PC-3 (cell line): ENCODE results near the gene RASL11B. TPM values are rescaled to one million over a fixed set of nuclear protein-coding genes. Genes with fewer than 3 reads are reported as not detected.

Experiments
- ATAC-seq: fragments of 200-7000 bp; cut with Tn5 transposase; 2 replicates; pipeline ENCODE4 v1.9.1; 2020; ENCODE audit warnings: mild to moderate bottlenecking, moderate library complexity
- BruUV-seq: library from RNA; stranded (reverse); fragments of 400-500 nt; replicated peaks from 2 replicates; lab custom pipeline; 2021; lab: Mats Ljungman, UMichigan
- CTCF ChIA-PET: fragments of 300-600 bp; sonication (Branson Sonifier 250); formaldehyde crosslinking; loops from one replicate; lab custom pipeline; 2022; ENCODE audit warnings: antibody characterized with exemption; lab: Charles Lee
- POLR2A ChIA-PET: fragments of 300-600 bp; sonication (Branson Sonifier 250); formaldehyde crosslinking; loops from one replicate; lab custom pipeline; 2022; ENCODE audit warnings: antibody characterized with exemption; ENCODE audit not compliant: unreplicated experiment; lab: Charles Lee
- DNase-seq: peaks from one replicate; pipeline ENCODE4 v3.0.0-alpha.2; 2015
- H2AFZ ChIP-seq: fragments of 300-600 bp; sonication (generic); 2 replicates; pipeline ENCODE4 v1.6.0; 2016; ENCODE audit warnings: antibody characterized with exemption, low read length
- H3F3A ChIP-seq: fragments of 300-600 bp; sonication (generic); one replicate; pipeline ENCODE4 v1.6.0; 2017; ENCODE audit warnings: antibody characterized with exemption, low read length, control low read depth, mild to moderate bottlenecking; ENCODE audit not compliant: unreplicated experiment
- H3K27ac ChIP-seq: fragments of 300-600 bp; sonication (generic); 2 replicates; pipeline ENCODE4 v1.5.1; 2016; ENCODE audit warnings: mild to moderate bottlenecking, low read length
- H3K27me3 ChIP-seq: fragments of 300-600 bp; sonication (generic); 2 replicates; pipeline ENCODE4 v1.6.1; 2016; ENCODE audit warnings: low read length, mixed read lengths
- H3K36me3 ChIP-seq: fragments of 300-600 bp; sonication (generic); 2 replicates; pipeline ENCODE4 v1.6.1; 2016; ENCODE audit warnings: low read depth, mixed run types, low read length, mixed read lengths
- H3K4me1 ChIP-seq: fragments of 300-600 bp; sonication (generic); 2 replicates; pipeline ENCODE4 v1.5.1; 2016; ENCODE audit warnings: low read length; ENCODE audit not compliant: insufficient read depth
- H3K4me2 ChIP-seq: fragments of 300-600 bp; sonication (generic); 2 replicates; pipeline ENCODE4 v1.6.0; 2016; ENCODE audit warnings: low read length
- H3K4me3 ChIP-seq: fragments of 300-600 bp; sonication (generic); 2 replicates; pipeline ENCODE4 v1.5.1; 2016; ENCODE audit warnings: mild to moderate bottlenecking, low read length, mixed read lengths
- H3K79me2 ChIP-seq: fragments of 300-600 bp; sonication (generic); 2 replicates; pipeline ENCODE4 v1.6.1; 2017; ENCODE audit warnings: low read length, mixed read lengths
- H3K9ac ChIP-seq: fragments of 300-600 bp; sonication (generic); 2 replicates; pipeline ENCODE4 v1.6.0; 2016; ENCODE audit warnings: mild to moderate bottlenecking, low read length
- H3K9me2 ChIP-seq: fragments of 300-600 bp; sonication (generic); replicated peaks from 2 replicates; pipeline ENCODE4 v1.6.1; 2016; ENCODE audit warnings: mixed run types, low read length, mixed read lengths
- H3K9me3 ChIP-seq: fragments of 300-600 bp; sonication (generic); 2 replicates; pipeline ENCODE4 v1.6.1; 2016; ENCODE audit warnings: low read length, mixed read lengths
- H4K20me1 ChIP-seq: fragments of 300-600 bp; sonication (generic); 2 replicates; pipeline ENCODE4 v1.6.1; 2016; ENCODE audit warnings: low read length, mixed read lengths
- EZH2 ChIP-seq: fragments of 300-600 bp; sonication (generic); IDR thresholded peaks from one replicate; pipeline ENCODE4 v1.6.1; 2017; ENCODE audit warnings: antibody characterized with exemption, mild to moderate bottlenecking, low read length; ENCODE audit not compliant: unreplicated experiment
- EZH2phosphoT487 ChIP-seq: fragments of 300-600 bp; sonication (generic); IDR thresholded peaks from 2 replicates; pipeline ENCODE4 v1.6.1; 2018; ENCODE audit warnings: mild to moderate bottlenecking, antibody characterized with exemption, low read length, borderline replicate concordance
- intact Hi-C: fragments of 100-400 bp; cut with micrococcal nuclease; formaldehyde crosslinking; loops from 2 replicates; pipeline ENCODE4 v1.9.0; 2023
- total RNA-seq: library from RNA; depleted of rRNA; stranded (reverse); fragments of >200 nt; gene quantifications from 2 replicates; pipeline ENCODE4 v1.2.3, GENCODE V29; 2014
- TF ChIP-seq, protein P1 (sequence below): fragments of 300-600 bp; sonication (generic); conservative IDR thresholded peaks from 2 replicates; pipeline ENCODE4 v1.5.1; 2017; ENCODE audit warnings: antibody characterized with exemption, low read depth, mild to moderate bottlenecking, low read length

The RASL11B gene
- total RNA-seq, 1 experiment from 2014 or later: 0.07 TPM

DNA sequence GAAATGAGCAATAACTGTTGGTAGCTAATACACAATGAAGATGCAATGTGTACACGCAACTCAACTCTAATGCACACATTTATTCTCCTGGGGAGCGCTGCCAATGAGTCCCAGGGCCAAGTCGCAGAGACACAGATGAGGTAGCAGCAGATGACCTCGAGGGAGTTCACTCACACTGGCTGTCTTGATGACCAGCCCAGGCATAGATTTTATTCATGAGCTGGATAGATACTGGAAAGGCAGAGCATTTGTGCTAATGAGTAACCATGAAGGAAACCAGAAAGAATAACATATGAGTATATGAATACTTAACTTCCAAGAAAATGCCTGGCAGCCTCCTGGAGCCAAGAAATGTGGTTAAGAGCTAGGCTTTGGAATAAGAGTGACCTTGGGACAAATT lies 42.3 kb downstream of the RASL11B start:
- Histone ChIP-seq H3K9ac (no peak overlapping the region), H3K36me3 (no peaks in the 10 kb centered on the region), H3K79me2 (no peaks in the 10 kb centered on the region), H4K20me1 (no peaks in the 10 kb centered on the region), H3K9me2 (no peaks in the 10 kb centered on the region), H3K4me2 (no peak overlapping the region), H3K27ac (no peak overlapping the region), H3K27me3 (no peaks in the 10 kb centered on the region), H3K4me1 (no peaks in the 10 kb centered on the region), H2AFZ (no peak overlapping the region), H3K9me3 (no peaks in the 10 kb centered on the region), H3F3A (no peaks in the 10 kb centered on the region), H3K4me3 (no peak overlapping the region)
- no TSS peak for BruUV-seq
- ChIA-PET CTCF (no interaction called here), POLR2A (no interaction called here)
- no peak for DNase-seq
- no peak for ATAC-seq
- intact Hi-C loops: no loop called here
- TF ChIP-seq EZH2: no peak
- TF ChIP-seq, protein P1, sequence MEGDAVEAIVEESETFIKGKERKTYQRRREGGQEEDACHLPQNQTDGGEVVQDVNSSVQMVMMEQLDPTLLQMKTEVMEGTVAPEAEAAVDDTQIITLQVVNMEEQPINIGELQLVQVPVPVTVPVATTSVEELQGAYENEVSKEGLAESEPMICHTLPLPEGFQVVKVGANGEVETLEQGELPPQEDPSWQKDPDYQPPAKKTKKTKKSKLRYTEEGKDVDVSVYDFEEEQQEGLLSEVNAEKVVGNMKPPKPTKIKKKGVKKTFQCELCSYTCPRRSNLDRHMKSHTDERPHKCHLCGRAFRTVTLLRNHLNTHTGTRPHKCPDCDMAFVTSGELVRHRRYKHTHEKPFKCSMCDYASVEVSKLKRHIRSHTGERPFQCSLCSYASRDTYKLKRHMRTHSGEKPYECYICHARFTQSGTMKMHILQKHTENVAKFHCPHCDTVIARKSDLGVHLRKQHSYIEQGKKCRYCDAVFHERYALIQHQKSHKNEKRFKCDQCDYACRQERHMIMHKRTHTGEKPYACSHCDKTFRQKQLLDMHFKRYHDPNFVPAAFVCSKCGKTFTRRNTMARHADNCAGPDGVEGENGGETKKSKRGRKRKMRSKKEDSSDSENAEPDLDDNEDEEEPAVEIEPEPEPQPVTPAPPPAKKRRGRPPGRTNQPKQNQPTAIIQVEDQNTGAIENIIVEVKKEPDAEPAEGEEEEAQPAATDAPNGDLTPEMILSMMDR: no peak
- no peak for TF ChIP-seq EZH2phosphoT487

DNA sequence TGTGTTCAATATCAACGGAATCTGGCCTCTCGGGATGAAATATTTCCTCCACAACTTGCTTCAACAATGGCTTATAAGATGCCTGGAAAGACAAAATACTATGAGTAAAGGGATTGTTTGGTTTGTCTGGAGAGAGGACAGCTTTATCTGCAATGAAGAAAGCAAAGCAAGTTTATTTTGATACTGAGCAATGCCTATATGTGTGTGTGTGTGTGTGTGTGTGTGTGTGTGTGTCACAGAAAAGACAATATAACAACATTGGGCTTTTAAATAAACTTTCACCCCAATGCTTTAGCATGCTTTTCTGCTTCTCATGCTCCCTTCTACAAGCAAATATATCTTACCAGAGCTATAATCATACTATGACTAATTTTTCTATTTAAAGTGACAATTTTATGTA lies 45.4 kb downstream of the RASL11B start:
- ATAC-seq: no peak

DNA sequence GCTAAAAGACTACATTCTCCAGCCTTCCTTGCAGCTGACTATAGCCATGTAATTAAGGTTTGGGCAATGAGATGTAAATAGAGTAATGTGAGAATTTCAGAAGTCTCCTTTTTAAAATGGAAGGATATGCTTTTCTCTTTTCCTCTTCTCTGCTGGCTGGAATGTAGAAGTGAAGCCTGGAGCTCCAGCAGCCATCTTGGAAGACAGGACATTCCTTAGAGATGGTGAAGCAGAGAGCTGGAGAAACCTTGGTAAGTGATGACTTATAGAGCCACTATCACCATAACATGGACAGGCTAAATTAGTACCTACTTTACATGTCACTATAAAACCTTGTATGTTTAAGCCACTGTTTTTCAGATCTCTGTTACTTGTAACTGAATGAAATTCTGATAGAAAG lies 48.0 kb downstream of the RASL11B start:
- POLR2A ChIA-PET: interaction anchor here (0.5 kb wide), 1 partner anchor 16 kb away, joined by 5 read pairs; no protein-coding TSS in a partner anchor
- Histone ChIP-seq H3K4me1 (peaks cover 6% of the 10 kb centered on the region; the same call in 1 of the 2 replicates), H3K79me2 (no peaks in the 10 kb centered on the region), H3K9me3 (no peaks in the 10 kb centered on the region), H3K4me3 (no peak overlapping the region), H4K20me1 (no peaks in the 10 kb centered on the region), H3K4me2 (no peak overlapping the region), H3K9ac (no peak overlapping the region), H3F3A (no peaks in the 10 kb centered on the region), H2AFZ (no peak overlapping the region), H3K27me3 (no peaks in the 10 kb centered on the region), H3K36me3 (no peaks in the 10 kb centered on the region), H3K9me2 (no peaks in the 10 kb centered on the region), H3K27ac (no peak overlapping the region)
- CTCF ChIA-PET: interaction anchor here (0.6 kb wide), 1 partner anchor 1067 kb away, joined by 3 read pairs; the partner anchor contains the start of gene DCUN1D4
- no peak for TF ChIP-seq EZH2
- TF ChIP-seq, protein P1: no peak
- no peak for TF ChIP-seq EZH2phosphoT487
- DNase-seq: no peak
- no peak for ATAC-seq
- no TSS peak for BruUV-seq
- intact Hi-C loops: no loop called here

More for the DNA sequence above, 45.4 kb downstream of the RASL11B start:
- H2AFZ ChIP-seq: no peak overlapping the region
- POLR2A ChIA-PET: no interaction called here
- no peaks in the 10 kb centered on the region for H3K9me3 ChIP-seq
- H3K36me3 ChIP-seq: no peaks in the 10 kb centered on the region
- DNase-seq: no peak
- BruUV-seq: no TSS peak
- TF ChIP-seq EZH2 (no peak), EZH2phosphoT487 (no peak)
- TF ChIP-seq, protein P1: no peak
- no peaks in the 10 kb centered on the region for H3K79me2 ChIP-seq
- H3K4me1 ChIP-seq: no peaks in the 10 kb centered on the region
- no peaks in the 10 kb centered on the region for H3F3A ChIP-seq
- no peak overlapping the region for H3K4me2 ChIP-seq
- H3K9me2 ChIP-seq: no peaks in the 10 kb centered on the region
- H3K9ac ChIP-seq: no peak overlapping the region
- H4K20me1 ChIP-seq: no peaks in the 10 kb centered on the region
- H3K27ac ChIP-seq: no peak overlapping the region
- no peak overlapping the region for H3K4me3 ChIP-seq
- CTCF ChIA-PET: no interaction called here
- intact Hi-C loops: no loop called here
- H3K27me3 ChIP-seq: no peaks in the 10 kb centered on the region
